Spleen (tissue), 13 donors: ENCODE data around the gene TSPAN15. TPM values are rescaled to one million over a fixed set of nuclear protein-coding genes. Genes with fewer than 3 reads are reported as not detected.

Experiments
- DNase-seq: peaks from one replicate; pipeline ENCODE4 v3.0.0-alpha.2; 2020
- H3K27ac ChIP-seq, 8 donors: fragments of 200-600 bp; sonication (generic) in 7 of 8; 1 replicate in 4 of 8; 2 replicates in 4 of 8; pipeline versions ENCODE4 v1.5.0 to v1.8.0; 2016 to 2021; ENCODE audit warnings: inconsistent platforms in 4 of 8, mild to moderate bottlenecking in 4 of 8, moderate library complexity in 1 of 8
- H3K27me3 ChIP-seq, 7 donors: fragments of 200-600 bp; sonication (generic) in 6 of 7; replicated peaks in 1 of 7; 1 replicate in 4 of 7; 2 replicates in 3 of 7; pipeline versions ENCODE4 v1.5.0 to v1.8.0; 2016 to 2021; ENCODE audit warnings: inconsistent platforms in 3 of 7, mild to moderate bottlenecking in 1 of 7
- H3K36me3 ChIP-seq, 6 donors: fragments of 200-600 bp; sonication (generic) in 5 of 6; 1 replicate in 4 of 6; 2 replicates in 2 of 6; pipeline versions ENCODE4 v1.5.0 to v1.8.0; 2016 to 2021; ENCODE audit warnings: inconsistent platforms in 2 of 6
- H3K4me1 ChIP-seq, 6 donors: fragments of 200-600 bp; sonication (generic) in 5 of 6; 1 replicate in 3 of 6; 2 replicates in 3 of 6; pipeline versions ENCODE4 v1.5.0 to v1.8.0; 2016 to 2021; ENCODE audit warnings: inconsistent platforms in 3 of 6
- H3K4me3 ChIP-seq, 8 donors: fragments of 200-600 bp; sonication (generic) in 7 of 8; 1 replicate in 4 of 8; 2 replicates in 4 of 8; pipeline versions ENCODE4 v1.5.0 to v1.8.0; 2016 to 2021; ENCODE audit warnings: inconsistent platforms in 4 of 8, mild to moderate bottlenecking in 4 of 8, moderate library complexity in 2 of 8
- H3K9me3 ChIP-seq, 8 donors: fragments of 200-600 bp; sonication (generic) in 7 of 8; 1 replicate in 4 of 8; 2 replicates in 4 of 8; pipeline versions ENCODE4 v1.5.0 to v1.8.0; 2016 to 2021; ENCODE audit warnings: inconsistent platforms in 4 of 8
- CTCF ChIP-seq, 11 experiments: fragments of 200-600 bp in 7 of 11; fragments of 450-650 bp in 4 of 11; sonication (generic) in 4 of 11; IDR thresholded peaks in 8 of 11; conservative IDR thresholded peaks in 3 of 11; 1 replicate in 7 of 11; 2 replicates in 4 of 11; pipeline versions ENCODE4 v1.4.0 to v1.8.0; 2016 to 2021; ENCODE audit warnings: antibody characterized with exemption in 11 of 11, inconsistent platforms in 4 of 11, mild to moderate bottlenecking in 1 of 11
- POLR2A ChIP-seq, 3 donors: fragments of 450-650 bp; IDR thresholded peaks; one replicate each; pipeline ENCODE4 v1.5.1; 2017; ENCODE audit warnings: antibody characterized with exemption in 3 of 3, mild to moderate bottlenecking in 1 of 3
- POLR2AphosphoS5 ChIP-seq, 3 donors: sonication (generic); formaldehyde crosslinking; IDR thresholded peaks; one replicate each; pipeline ENCODE4 v1.5.1; 2017; ENCODE audit warnings: antibody characterized with exemption in 3 of 3
- WGBS, 5 donors: extraction: QIAGEN DNeasy Blood & Tissue Kit in 3 of 5; methylation state at CpG; one replicate each; pipeline versions ENCODE4 v1.1.5 to v1.1.7; 2013 to 2018; 5-methylcytosine and 5-hydroxymethylcytosine counted together
- intact Hi-C: fragments of 100-400 bp; cut with DNase I; formaldehyde crosslinking; loops from one replicate; pipeline ENCODE4 v1.15.0; 2023; ENCODE audit warnings: low total_unique reads
- long read RNA-seq, 2 donors: transcript quantifications; one replicate each; lab custom pipeline, GENCODE V29; 2026
- polyA plus RNA-seq, 3 donors: library from polyadenylated mRNA; stranded (reverse); fragments of 200-250 nt; gene quantifications; one replicate each; pipeline ENCODE4 v1.2.1, GENCODE V29; 2013
- total RNA-seq, 7 donors: library from RNA; depleted of rRNA in 3 of 7; stranded (reverse); fragments of >200 nt in 3 of 7; fragmentation: NEBNext Ultra II Directional in 4 of 7; extraction: Animal tissue kit (Norgen Biotek cat#: 25700) in 4 of 7; gene quantifications; one replicate each; pipeline versions ENCODE4 v1.1.0 to v1.2.1, GENCODE V29; 2016 to 2021
- donor health status: healthy with polysubstance abuse.
- donor health status: DM: no; HTN: no; CAD: no; lungs with moderate emphysema.
- donor health status: DM: no; HTN: no; CAD: no.
- donor health status: Bipolar disorder and iron deficiency.
- donor health status: healthy.
- donor health status: DM: no; HTN: no; CAD: no.
- donor health status: DM: yes; HTN: yes; CAD: no.

TSPAN15 gene
- 10 to 100 TPM; 23.8 to 68.4 (median 50.0) TPM for total RNA-seq
- polyA plus RNA-seq: 10 to 100 TPM; 13.5 to 28.2 (median 14.5) TPM
- long read RNA-seq, donor 1, transcript TSPAN15-201 (8 exons, 1,698 nt): major isoform, 20 of 28 reads
- long read RNA-seq, donor 1, partial matches to known transcripts: 5 of 28 reads
- long read RNA-seq, donor 1, other reads (novel, unspliced or antisense): 0 of 28 reads
- long read RNA-seq, donor 2, transcript TSPAN15-201 (8 exons, 1,698 nt): major isoform, 14 of 16 reads
- long read RNA-seq, donor 2, partial matches to known transcripts: 0 of 16 reads
- long read RNA-seq, donor 2, other reads (novel, unspliced or antisense): 0 of 16 reads

GRCh38 chr10:69451209-69451783 is at the start of gene TSPAN15:
Gene TSPAN15, plus strand, starts transcription at chr10:69451465. Its CDS starts 130 bp downstream, at chr10:69451595.
- Histone ChIP-seq H3K9me3 (no peaks in the 10 kb centered on the region), H3K4me3 (peak within 1 kb of the TSS; percentile 58 to 84 (median 72)), H3K27me3 (peaks cover 0 to 26% (median 6%) of the 10 kb centered on the region in 7 donors), H3K36me3 (peaks cover 0 to under 1% (median 0%) of the 10 kb centered on the region in 6 donors), H3K27ac (peak within 1 kb of the TSS; percentile 35 to 85 (median 70)), H3K4me1 (peaks cover 23 to 78% (median 53%) of the 10 kb centered on the region in 6 donors)
- DNase-seq: peak; percentile 91
- intact Hi-C loops: no loop called here
- peak in 1 of 3 donors; percentile 40 for TF ChIP-seq POLR2A (IDR thresholded peaks at IDR 0.05)
- peak in 1 of 11 experiments; percentile 20 for TF ChIP-seq CTCF (IDR thresholded peaks at IDR 0.05 in 8 of 11, conservative IDR thresholded peaks at IDR 0.05 in 3 of 11)
- TF ChIP-seq POLR2AphosphoS5 (IDR thresholded peaks at IDR 0.05): peak; percentile 59 to 86 (median 79)
- WGBS, 5 donors: 1 to 6% (median 1%) methylated on average over 12 to 45 of the region's 45 CpGs

GRCh38 chr10:69402386-69402785 is 48.9 kb upstream of the TSPAN15 start:
- Histone ChIP-seq H3K36me3 (peaks cover 0 to 80% (median 47%) of the 10 kb centered on the region in 6 donors), H3K4me1 (peaks cover 0 to 22% (median 8%) of the 10 kb centered on the region in 6 donors), H3K27me3 (no peaks in the 10 kb centered on the region), H3K9me3 (no peaks in the 10 kb centered on the region), H3K4me3 (no peak overlapping the region), H3K27ac (no peak overlapping the region)
- 88 to 98% (median 95%) methylated on average over 6 of the region's 6 CpGs for WGBS, 5 donors
- TF ChIP-seq POLR2AphosphoS5 (IDR thresholded peaks at IDR 0.05) (no peak), POLR2A (IDR thresholded peaks at IDR 0.05) (no peak), CTCF (IDR thresholded peaks at IDR 0.05 in 8 of 11, conservative IDR thresholded peaks at IDR 0.05 in 3 of 11) (no peak)
- intact Hi-C loops: no loop called here
- DNase-seq: no peak

- Histone ChIP-seq H3K4me1 (peaks cover 0 to 29% (median 14%) of the 10 kb centered on the region in 6 donors), H3K27me3 (no peaks in the 10 kb centered on the region), H3K9me3 (no peaks in the 10 kb centered on the region), H3K36me3 (peaks cover 0 to 73% (median 45%) of the 10 kb centered on the region in 6 donors), H3K27ac (no peak overlapping the region), H3K4me3 (no peak overlapping the region)
- intact Hi-C loops: no loop called here
- WGBS, 5 donors: 67 to 100% (median 99%) methylated on average over 1 of the region's 1 CpG; no CpG with 5 or more reads in 1 of the 5 donors
- no peak for TF ChIP-seq CTCF (IDR thresholded peaks at IDR 0.05 in 8 of 11, conservative IDR thresholded peaks at IDR 0.05 in 3 of 11)
- no peak for TF ChIP-seq POLR2AphosphoS5 (IDR thresholded peaks at IDR 0.05)
- TF ChIP-seq POLR2A (IDR thresholded peaks at IDR 0.05): no peak
- DNase-seq: no peak
Observed at GRCh38 chr10:69403066-69403465, 48.2 kb upstream of the TSPAN15 start.

- DNase-seq: no peak
- Histone ChIP-seq H3K27ac (peak overlapping the region in 3 of 8 donors; percentile 21 to 36 (median 32)), H3K4me3 (no peak overlapping the region), H3K36me3 (peaks cover 0 to 69% (median 42%) of the 10 kb centered on the region in 6 donors), H3K27me3 (no peaks in the 10 kb centered on the region), H3K4me1 (peaks cover 0 to 33% (median 18%) of the 10 kb centered on the region in 6 donors), H3K9me3 (no peaks in the 10 kb centered on the region)
- TF ChIP-seq POLR2A (IDR thresholded peaks at IDR 0.05) (no peak), POLR2AphosphoS5 (IDR thresholded peaks at IDR 0.05) (peak in 1 of 3 donors; percentile 38)
- intact Hi-C loops: no loop called here
- WGBS, 5 donors: 57 to 77% (median 67%) methylated on average over 3 of the region's 3 CpGs
Observed at GRCh38 chr10:69403519-69403918, 47.7 kb upstream of the TSPAN15 start.
